MM.1S (cell line): ENCODE data around the gene VSIG10L2.

Source experiments
- DNase-seq: peaks from one replicate; pipeline ENCODE4 v3.0.0-alpha.2; 2015
- H2AFZ ChIP-seq: fragments of 300-600 bp; sonication (generic); 2 replicates; pipeline ENCODE4 v1.6.0; 2016; ENCODE audit warnings: antibody characterized with exemption, low read length
- H3F3A ChIP-seq: fragments of 300-600 bp; sonication (generic); 2 replicates; pipeline ENCODE4 v1.6.1; 2016; ENCODE audit warnings: mild to moderate bottlenecking, antibody characterized with exemption, low read length, moderate library complexity, mixed read lengths; ENCODE audit not compliant: insufficient read depth
- H3K27ac ChIP-seq: fragments of 300-600 bp; sonication (generic); 2 replicates; pipeline ENCODE4 v1.5.1; 2016; ENCODE audit warnings: mild to moderate bottlenecking, low read length
- H3K27me3 ChIP-seq: fragments of 300-600 bp; sonication (generic); replicated peaks from 2 replicates; pipeline ENCODE4 v1.6.0; 2016; ENCODE audit warnings: low read length; ENCODE audit not compliant: insufficient read depth
- H3K36me3 ChIP-seq: fragments of 300-600 bp; sonication (generic); replicated peaks from 2 replicates; pipeline ENCODE4 v1.6.1; 2016; ENCODE audit warnings: mild to moderate bottlenecking, low read length, mixed read lengths; ENCODE audit not compliant: insufficient read depth
- H3K4me1 ChIP-seq: fragments of 300-600 bp; sonication (generic); 2 replicates; pipeline ENCODE4 v1.6.1; 2016; ENCODE audit warnings: low read length, mixed read lengths
- H3K4me2 ChIP-seq: fragments of 300-600 bp; sonication (generic); 2 replicates; pipeline ENCODE4 v1.6.0; 2016; ENCODE audit warnings: low read depth, low read length
- H3K4me3 ChIP-seq: fragments of 300-600 bp; sonication (generic); 2 replicates; pipeline ENCODE4 v1.5.1; 2016; ENCODE audit warnings: low read length, mixed read lengths
- H3K79me2 ChIP-seq: fragments of 300-600 bp; sonication (generic); 2 replicates; pipeline ENCODE4 v1.6.1; 2016; ENCODE audit warnings: mixed run types, low read length, mixed read lengths
- H3K9ac ChIP-seq: fragments of 300-600 bp; sonication (generic); 2 replicates; pipeline ENCODE4 v1.6.1; 2016; ENCODE audit warnings: low read length, mixed read lengths
- H3K9me2 ChIP-seq: fragments of 300-600 bp; sonication (generic); replicated peaks from 2 replicates; pipeline ENCODE4 v1.6.1; 2016; ENCODE audit warnings: mild to moderate bottlenecking, low read length, mixed read lengths; ENCODE audit not compliant: insufficient read depth
- H3K9me3 ChIP-seq: fragments of 300-600 bp; sonication (generic); replicated peaks from 2 replicates; pipeline ENCODE4 v1.6.1; 2016; ENCODE audit warnings: mild to moderate bottlenecking, low read length, mixed read lengths; ENCODE audit not compliant: insufficient read depth
- H4K20me1 ChIP-seq: fragments of 300-600 bp; sonication (generic); 2 replicates; pipeline ENCODE4 v1.6.1; 2016; ENCODE audit warnings: mild to moderate bottlenecking, low read length, moderate library complexity, mixed read lengths; ENCODE audit not compliant: insufficient read depth
- EZH2 ChIP-seq: fragments of 300-600 bp; sonication (generic); optimal IDR thresholded peaks from 2 replicates; pipeline ENCODE3; 2017; ENCODE audit warnings: low read depth, mild to moderate bottlenecking, antibody characterized with exemption, low read length, mixed read lengths
- EZH2phosphoT487 ChIP-seq: fragments of 300-600 bp; sonication (generic); IDR thresholded peaks from 2 replicates; pipeline ENCODE4 v1.6.1; 2018; ENCODE audit warnings: antibody characterized with exemption, low read length
- TF ChIP-seq, protein P1 (sequence below): fragments of 300-600 bp; sonication (generic); IDR thresholded peaks from 2 replicates; pipeline ENCODE4 v1.5.1; 2016; ENCODE audit warnings: antibody characterized with exemption, low read length, mixed read lengths

Gene VSIG10L2

GRCh38 chr11:125951731-125952130 lies 5.9 kb downstream of the VSIG10L2 start:
- no peaks in the 10 kb centered on the region for H4K20me1 ChIP-seq
- no peaks in the 10 kb centered on the region for H3K9me3 ChIP-seq
- no peak overlapping the region for H3K4me2 ChIP-seq
- no peak overlapping the region for H3K4me3 ChIP-seq
- TF ChIP-seq, protein P1, sequence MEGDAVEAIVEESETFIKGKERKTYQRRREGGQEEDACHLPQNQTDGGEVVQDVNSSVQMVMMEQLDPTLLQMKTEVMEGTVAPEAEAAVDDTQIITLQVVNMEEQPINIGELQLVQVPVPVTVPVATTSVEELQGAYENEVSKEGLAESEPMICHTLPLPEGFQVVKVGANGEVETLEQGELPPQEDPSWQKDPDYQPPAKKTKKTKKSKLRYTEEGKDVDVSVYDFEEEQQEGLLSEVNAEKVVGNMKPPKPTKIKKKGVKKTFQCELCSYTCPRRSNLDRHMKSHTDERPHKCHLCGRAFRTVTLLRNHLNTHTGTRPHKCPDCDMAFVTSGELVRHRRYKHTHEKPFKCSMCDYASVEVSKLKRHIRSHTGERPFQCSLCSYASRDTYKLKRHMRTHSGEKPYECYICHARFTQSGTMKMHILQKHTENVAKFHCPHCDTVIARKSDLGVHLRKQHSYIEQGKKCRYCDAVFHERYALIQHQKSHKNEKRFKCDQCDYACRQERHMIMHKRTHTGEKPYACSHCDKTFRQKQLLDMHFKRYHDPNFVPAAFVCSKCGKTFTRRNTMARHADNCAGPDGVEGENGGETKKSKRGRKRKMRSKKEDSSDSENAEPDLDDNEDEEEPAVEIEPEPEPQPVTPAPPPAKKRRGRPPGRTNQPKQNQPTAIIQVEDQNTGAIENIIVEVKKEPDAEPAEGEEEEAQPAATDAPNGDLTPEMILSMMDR = no peak
- TF ChIP-seq EZH2 = no peak
- no peak for TF ChIP-seq EZH2phosphoT487
- no peak overlapping the region for H2AFZ ChIP-seq
- no peak overlapping the region for H3K27ac ChIP-seq
- H3K79me2 ChIP-seq = no peaks in the 10 kb centered on the region
- no peaks in the 10 kb centered on the region for H3K4me1 ChIP-seq
- no peaks in the 10 kb centered on the region for H3K27me3 ChIP-seq
- DNase-seq = no peak
- no peak overlapping the region for H3K9ac ChIP-seq
- H3K36me3 ChIP-seq = no peaks in the 10 kb centered on the region
- no peaks in the 10 kb centered on the region for H3F3A ChIP-seq
- no peaks in the 10 kb centered on the region for H3K9me2 ChIP-seq

GRCh38 chr11:125952559-125952958 lies 6.7 kb downstream of the VSIG10L2 start:
- no peaks in the 10 kb centered on the region for H3K9me3 ChIP-seq
- no peaks in the 10 kb centered on the region for H3K9me2 ChIP-seq
- no peaks in the 10 kb centered on the region for H3K4me1 ChIP-seq
- no peaks in the 10 kb centered on the region for H3K36me3 ChIP-seq
- H3F3A ChIP-seq = no peaks in the 10 kb centered on the region
- no peaks in the 10 kb centered on the region for H3K79me2 ChIP-seq
- H4K20me1 ChIP-seq = no peaks in the 10 kb centered on the region
- H2AFZ ChIP-seq = no peak overlapping the region
- DNase-seq = no peak
- TF ChIP-seq EZH2phosphoT487 = no peak
- H3K4me3 ChIP-seq = no peak overlapping the region
- H3K9ac ChIP-seq = no peak overlapping the region
- no peaks in the 10 kb centered on the region for H3K27me3 ChIP-seq
- no peak overlapping the region for H3K4me2 ChIP-seq
- no peak overlapping the region for H3K27ac ChIP-seq

DNA sequence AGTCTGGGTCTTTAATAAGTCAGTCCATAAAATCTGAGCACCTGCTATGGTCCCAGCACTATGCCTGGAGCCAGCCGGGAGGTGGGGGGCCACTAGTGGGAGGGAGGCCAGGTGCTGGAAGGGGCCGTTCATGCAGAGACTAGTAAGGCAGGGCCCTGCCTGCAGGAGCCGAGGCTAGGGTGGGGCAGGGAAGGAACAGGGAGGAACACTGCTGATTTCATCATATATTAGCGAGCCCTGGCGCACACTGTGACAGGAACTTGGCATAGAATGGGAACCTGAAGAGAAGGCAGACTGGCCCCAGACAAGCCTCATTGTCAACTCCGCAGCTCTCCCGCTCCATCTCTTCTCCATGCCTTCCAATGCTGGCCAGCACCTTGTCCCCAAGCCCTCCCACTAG lies 7.1 kb downstream of the VSIG10L2 start:
- Histone ChIP-seq H3K4me3 (no peak overlapping the region), H3K4me2 (no peak overlapping the region), H3K9ac (no peak overlapping the region), H3K27ac (no peak overlapping the region), H3K9me3 (no peaks in the 10 kb centered on the region), H3K4me1 (no peaks in the 10 kb centered on the region), H2AFZ (no peak overlapping the region), H3K9me2 (no peaks in the 10 kb centered on the region), H3K36me3 (no peaks in the 10 kb centered on the region), H3F3A (no peaks in the 10 kb centered on the region), H4K20me1 (no peaks in the 10 kb centered on the region), H3K79me2 (no peaks in the 10 kb centered on the region), H3K27me3 (no peaks in the 10 kb centered on the region)
- TF ChIP-seq EZH2phosphoT487 = no peak
- TF ChIP-seq, protein P1 = no peak
- TF ChIP-seq EZH2 = no peak
- DNase-seq = no peak

DNA sequence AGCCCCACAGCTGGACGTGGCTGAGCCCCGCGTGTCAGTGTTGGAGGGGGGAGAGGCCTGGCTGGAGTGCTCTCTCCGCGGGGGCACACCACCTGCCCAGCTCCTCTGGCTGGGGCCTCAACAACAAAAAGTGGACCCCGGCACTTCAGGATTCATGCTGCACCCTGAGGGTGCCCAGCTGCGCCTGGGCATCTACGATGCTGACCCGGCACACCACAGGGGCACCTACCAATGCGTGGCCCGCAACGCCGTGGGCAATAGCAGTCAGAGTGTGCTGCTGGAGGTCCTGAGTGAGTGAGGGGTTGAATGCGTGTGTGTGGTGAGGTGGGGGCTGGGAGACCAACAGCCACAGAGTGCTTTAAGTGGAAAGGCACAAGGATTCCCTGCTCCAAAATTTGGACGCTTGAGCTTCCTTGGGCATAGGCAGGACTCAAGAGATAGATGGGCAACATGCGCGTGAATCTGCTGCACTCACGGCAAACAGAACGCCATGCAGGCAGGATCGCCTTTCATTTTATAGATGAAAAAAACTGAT lies 7.6 kb downstream of the VSIG10L2 start:
- DNase-seq = no peak
- H3K4me2 ChIP-seq = no peak overlapping the region
- no peaks in the 10 kb centered on the region for H3K9me3 ChIP-seq
- no peak overlapping the region for H2AFZ ChIP-seq
- no peak overlapping the region for H3K9ac ChIP-seq
- no peak for TF ChIP-seq EZH2
- TF ChIP-seq, protein P1 = no peak
- TF ChIP-seq EZH2phosphoT487 = no peak
- no peaks in the 10 kb centered on the region for H3K36me3 ChIP-seq
- no peak overlapping the region for H3K27ac ChIP-seq
- no peaks in the 10 kb centered on the region for H3K79me2 ChIP-seq
- no peak overlapping the region for H3K4me3 ChIP-seq
- no peaks in the 10 kb centered on the region for H3K27me3 ChIP-seq
- H3K9me2 ChIP-seq = no peaks in the 10 kb centered on the region
- H3K4me1 ChIP-seq = no peaks in the 10 kb centered on the region
- no peaks in the 10 kb centered on the region for H3F3A ChIP-seq
- no peaks in the 10 kb centered on the region for H4K20me1 ChIP-seq
